ENCODE data around the gene AHI1.

DNA sequence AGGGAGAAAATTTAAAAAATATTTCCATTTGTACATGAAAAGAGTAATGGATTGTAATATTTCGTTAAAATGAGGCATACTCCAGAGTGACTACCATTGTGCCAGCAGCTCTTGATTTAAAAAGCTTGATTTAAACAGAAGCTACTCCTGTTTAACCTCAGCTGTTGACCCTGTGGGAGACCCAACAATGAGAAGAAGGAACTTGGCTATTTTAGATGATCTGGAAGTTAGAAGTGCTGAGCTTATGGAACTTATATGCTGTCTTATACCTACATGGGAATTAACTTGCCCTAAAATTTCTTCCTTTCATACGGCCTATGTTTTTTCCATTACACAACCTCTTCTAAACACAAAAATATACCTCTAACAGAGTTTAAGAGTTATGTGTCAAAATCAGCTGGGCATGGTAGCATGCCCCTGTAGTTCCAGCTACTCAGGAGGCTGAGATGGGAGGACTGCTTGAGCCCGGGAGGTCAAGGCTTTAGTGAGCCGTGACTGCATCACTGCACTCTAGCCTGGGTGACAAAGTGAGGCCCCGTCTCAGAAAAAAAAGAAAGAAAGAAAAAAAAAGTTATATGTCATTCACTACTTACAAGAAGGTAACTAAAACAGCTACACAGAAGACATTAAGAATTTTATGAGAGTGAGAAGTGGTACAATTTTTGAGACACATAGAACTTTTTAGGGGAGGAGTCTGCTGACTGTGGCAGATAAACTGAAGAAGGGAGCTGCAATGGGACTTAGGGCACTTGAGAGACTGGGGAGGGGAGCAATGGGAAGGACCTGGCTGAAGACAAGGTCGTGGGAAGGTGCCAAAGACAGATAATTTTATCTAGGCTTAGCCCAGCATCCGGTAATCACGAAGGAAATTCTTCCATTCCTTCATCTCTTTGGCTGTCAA, 176.6 kb downstream of the AHI1 start:
- no peak for TF ChIP-seq CTCF (IDR thresholded peaks at IDR 0.05; ENCODE audit: low read length)
- TF ChIP-seq EZH2 (optimal IDR thresholded peaks at IDR 0.05; ENCODE audit: low read depth, low read length), result no peak
- no peak for TF ChIP-seq EZH2phosphoT487 (IDR thresholded peaks at IDR 0.05; ENCODE audit: low read length)
